Endometrial microvascular endothelial cells (primary cell): ENCODE measurements around the gene CRABP2. TPM values are rescaled to one million over a fixed set of nuclear protein-coding genes. Genes with fewer than 3 reads are reported as not detected.

Experiments used
- in situ Hi-C: cut with HindIII; loops from 2 replicates; pipeline ENCODE4 v1.10.0; 2017; ENCODE audit warnings: low sequenced_read_pairs, low pct_unique_long_range_greater_than_20kb; ENCODE audit errors: inconsistent ontology term
- total RNA-seq: library from RNA; depleted of rRNA; stranded (reverse); fragments of >200 nt; gene quantifications from one replicate; pipeline ENCODE4 v1.2.3, GENCODE V29; 2015; ENCODE audit errors: inconsistent ontology term

Gene CRABP2
- total RNA-seq, 1 donor from 2014 or later, result not detected

GRCh38 chr1:156743367-156744302 lies 38.3 kb upstream of the CRABP2 start:
- in situ Hi-C loops, result no loop called here

DNA sequence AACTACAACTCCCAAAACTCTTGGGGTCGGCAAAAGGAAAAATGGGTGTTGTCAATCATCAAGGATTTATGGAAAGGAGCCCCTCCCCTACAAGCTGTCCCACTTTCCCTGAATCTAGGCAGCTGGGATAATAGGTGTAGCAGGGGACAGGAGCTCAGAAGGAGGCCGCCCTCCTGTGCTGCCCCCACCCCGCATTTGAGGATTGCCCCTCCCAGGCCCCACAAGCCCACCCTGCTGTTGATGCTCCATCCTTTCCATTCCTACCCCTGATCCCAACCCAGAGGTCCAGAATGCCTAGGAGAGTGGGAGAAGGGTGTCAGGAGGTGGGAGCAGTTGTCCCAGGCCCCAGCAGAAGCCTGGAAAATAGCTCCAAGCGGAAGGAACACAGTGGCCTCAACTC lies 37.4 kb upstream of the CRABP2 start:
- in situ Hi-C loops, result no loop called here

- in situ Hi-C loops, result no loop called here
These were observed 36.6 kb upstream of the CRABP2 start for GRCh38 chr1:156742017-156742416.

- in situ Hi-C loops, result no loop called here
These were observed 36.1 kb upstream of the CRABP2 start for GRCh38 chr1:156741481-156741983.

DNA sequence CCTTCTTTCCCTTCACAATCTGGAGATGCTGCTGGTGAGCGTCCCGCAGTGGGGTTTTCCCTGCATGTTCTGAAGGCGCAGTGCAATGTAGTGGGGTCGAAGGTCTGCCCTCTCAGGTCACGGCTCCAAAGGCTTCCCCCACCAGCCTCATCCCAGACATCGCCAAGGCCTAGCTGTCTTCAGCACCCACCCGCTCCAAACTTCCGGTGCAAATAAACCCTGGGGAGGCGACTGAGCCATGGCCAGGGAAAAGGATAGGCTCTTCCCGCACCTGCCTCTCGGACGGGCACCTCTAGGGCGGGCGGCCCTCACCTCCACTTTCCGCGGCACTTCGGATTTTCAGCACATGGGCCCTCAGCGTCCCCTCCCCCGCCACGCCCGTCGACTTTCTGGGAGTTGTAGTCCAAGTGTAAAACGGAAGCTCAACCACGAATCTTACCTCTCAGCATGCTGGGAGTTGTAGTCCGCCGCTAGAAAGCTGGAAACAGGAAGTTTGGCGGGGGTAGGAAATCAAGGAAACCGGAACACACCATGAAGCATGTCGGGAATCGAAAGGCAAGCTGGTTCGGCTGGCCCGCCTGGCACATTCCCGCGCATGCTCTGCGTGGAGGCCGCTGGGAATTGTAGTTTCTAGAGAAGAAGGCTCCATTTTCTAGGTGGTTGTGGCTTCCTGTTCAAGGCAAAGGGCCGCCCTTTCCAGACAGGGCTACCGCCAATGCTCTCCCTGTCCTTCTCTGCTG lies 35.5 kb upstream of the CRABP2 start, which contains the start of gene MRPL24:
MRPL24 (minus strand) TSS at position 348 of the 740 bp plus-strand sequence. CDS start 2,384 bp downstream, outside the sequence.
- in situ Hi-C loops, result no loop called here

- in situ Hi-C loops, result no loop called here
These were observed 34.9 kb upstream of the CRABP2 start for GRCh38 chr1:156740237-156740740.

DNA sequence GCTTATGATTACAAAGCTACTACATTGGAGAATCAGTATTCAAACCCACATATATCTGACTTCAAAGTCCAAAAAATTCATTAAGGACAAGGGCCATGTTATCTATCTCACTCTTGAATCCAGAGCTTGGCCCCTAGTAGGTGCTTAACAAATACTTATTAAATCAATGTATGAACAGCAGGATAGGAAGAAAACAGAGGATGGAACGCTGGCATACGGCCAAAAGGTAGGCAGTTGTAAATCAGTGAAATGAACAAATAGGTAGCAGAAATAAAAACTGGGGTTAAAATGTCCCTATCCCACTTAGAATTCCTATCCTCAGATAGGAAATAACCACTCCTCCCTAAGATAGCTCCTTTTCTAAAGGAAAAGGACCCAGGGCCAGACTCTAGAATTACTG lies 33.5 kb upstream of the CRABP2 start:
- in situ Hi-C loops, result no loop called here

- in situ Hi-C loops, result no loop called here
These were observed 33.0 kb upstream of the CRABP2 start for GRCh38 chr1:156738407-156738806.

DNA sequence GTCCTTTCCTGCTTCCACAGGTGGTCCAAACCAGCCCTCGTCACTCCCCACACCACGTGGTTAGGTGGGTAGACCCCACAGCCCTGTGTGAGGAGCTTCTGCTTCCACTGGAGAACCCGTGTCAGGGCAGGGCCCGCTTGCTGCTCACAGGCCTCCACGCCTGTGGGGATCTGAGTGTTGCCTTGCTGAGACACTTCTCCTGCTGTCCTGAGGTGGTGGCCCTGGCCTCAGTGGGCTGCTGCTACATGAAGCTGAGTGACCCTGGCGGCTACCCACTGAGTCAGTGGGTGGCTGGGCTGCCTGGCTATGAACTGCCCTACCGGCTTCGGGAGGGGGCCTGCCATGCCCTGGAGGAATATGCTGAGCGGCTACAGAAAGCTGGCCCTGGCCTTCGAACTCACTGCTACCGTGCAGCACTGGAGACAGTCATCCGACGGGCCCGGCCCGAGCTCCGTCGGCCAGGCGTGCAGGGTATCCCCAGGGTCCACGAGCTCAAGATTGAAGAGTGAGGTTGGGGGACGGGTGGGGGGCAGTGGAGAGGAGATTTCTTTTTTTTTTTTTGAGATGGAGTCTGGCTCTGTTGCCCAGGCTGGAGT lies 28.7 kb upstream of the CRABP2 start:
- in situ Hi-C loops, result no loop called here

GRCh38 chr1:156728599-156729462 lies 23.4 kb upstream of the CRABP2 start, which contains the start of gene ISG20L2:
TSS of gene ISG20L2 (minus strand) at chr1:156728766. CDS start at chr1:156727652, 1,114 bp downstream.
- in situ Hi-C loops, result no loop called here

DNA sequence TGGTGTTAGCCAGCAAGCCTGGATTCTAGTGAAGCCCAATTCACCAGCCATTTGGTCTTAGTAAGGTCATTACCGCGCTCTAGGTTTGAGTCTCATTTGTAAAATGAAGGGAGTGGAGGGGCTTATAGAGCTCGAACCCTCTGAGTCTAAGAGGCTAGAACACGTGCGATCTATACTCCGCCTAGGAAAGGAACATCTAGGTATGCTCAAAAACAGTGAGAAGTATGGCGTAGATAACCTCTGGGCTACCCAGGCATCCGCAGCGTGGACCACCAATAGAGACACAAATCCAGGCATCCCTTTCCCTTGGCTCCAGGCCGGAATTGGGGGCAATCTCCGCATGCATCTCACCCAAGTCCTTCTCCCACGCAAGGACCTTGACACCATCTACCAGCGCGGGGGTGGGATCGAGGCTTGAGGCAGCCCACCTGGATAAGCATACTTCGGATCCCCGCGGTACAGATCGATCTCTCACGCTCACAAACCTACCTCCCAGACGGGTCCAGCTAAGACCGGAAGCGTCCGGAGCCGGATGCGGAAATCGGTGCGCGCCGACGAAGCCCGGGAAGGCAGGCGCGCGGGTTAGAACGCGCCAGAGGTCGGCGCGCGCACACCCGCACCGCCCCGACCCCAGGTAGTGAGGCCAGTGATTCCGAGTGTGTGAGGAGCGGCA lies 22.7 kb upstream of the CRABP2 start, which contains the start of gene METTL25B:
METTL25B (plus strand) TSS at position 544 of the 673 bp plus-strand sequence. CDS start 636 bp downstream, outside the sequence.
- in situ Hi-C loops, result no loop called here

DNA sequence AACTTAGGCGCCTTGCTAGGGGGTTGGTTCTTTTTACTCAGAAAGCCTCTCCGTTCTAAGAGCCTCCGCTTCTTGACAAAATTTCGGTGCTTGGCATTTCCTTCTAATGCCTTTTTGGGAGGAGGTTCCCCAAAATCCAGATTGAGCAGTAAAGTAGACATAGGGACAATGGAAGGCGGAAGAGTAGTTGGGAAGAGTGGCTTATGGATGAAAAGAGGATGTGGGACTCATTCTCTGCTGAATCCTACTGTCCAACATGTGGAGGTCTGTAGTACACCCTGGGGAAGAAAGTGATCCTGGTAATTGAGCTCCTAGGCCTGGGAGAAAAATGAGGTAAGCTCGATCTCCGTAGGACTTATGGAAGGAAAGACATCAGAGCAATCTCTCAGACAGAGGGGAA lies 22.1 kb upstream of the CRABP2 start:
- in situ Hi-C loops, result no loop called here

- in situ Hi-C loops, result no loop called here
These were observed 21.3 kb upstream of the CRABP2 start for GRCh38 chr1:156726549-156727226.

DNA sequence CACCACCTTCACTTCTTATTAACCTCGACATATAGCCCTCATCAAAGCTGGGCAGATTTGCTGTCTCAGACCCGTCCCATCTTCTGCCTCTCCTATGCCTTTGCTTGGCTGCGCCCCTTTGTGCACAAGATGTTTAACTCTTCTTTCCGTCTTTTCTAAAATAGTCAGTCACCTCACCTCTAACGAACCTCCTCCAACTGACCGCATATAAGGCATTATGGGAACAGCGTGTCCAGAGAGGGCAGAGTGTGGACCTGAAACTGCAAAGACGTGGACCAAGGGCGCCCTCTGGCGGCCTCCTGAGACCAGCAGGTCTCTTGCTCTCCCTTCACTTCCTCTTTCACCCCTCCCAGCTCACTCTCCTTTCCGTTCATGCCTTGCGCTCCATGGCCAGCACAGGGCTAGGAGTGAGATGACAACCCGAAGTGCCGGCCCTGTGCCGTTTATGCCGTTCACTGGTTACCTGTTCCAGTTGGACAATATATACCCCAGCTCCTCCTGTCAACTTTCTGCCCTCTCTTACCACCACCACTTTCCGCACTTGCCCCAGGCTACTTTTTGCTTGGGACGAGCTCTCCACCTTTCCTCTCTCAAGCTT lies 20.4 kb upstream of the CRABP2 start:
- in situ Hi-C loops, result no loop called here

- in situ Hi-C loops, result no loop called here
These were observed 16.2 kb upstream of the CRABP2 start for GRCh38 chr1:156721535-156721934.

DNA sequence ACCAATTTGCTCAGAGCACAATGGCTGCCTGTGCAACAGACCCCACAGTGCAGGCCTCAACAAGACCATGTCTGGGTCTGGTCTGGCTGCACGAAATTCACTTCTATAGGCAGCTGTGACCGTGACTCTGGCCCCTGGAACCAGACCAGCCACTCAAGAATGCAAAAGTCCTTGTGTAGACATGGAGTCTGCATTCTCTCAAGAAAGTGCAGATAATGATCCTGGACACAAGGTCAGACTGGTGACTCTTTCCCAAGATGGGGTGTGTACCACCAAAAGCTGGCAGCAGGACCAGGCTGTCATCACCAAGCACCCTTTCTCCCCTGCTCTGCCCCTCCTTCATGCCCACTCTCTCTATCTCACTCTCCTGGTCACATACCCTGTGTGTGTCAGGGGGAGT lies 15.7 kb upstream of the CRABP2 start:
- in situ Hi-C loops, result no loop called here

GRCh38 chr1:156717351-156717750 lies 12.0 kb upstream of the CRABP2 start:
- in situ Hi-C loops, result no loop called here
